HEK293T (cell line): ENCODE data around the gene PAFAH2.
"Not testable (repeated sequence)": the region's sequence is repeated elsewhere in the genome, so short reads cannot be mapped to it uniquely, and the experiment has no call there.

Experiments used
- CTCF ChIA-PET: fragments of 350-600 bp; formaldehyde crosslinking; extraction: SDS; loops from one replicate; lab custom pipeline; 2021; ENCODE audit warnings: antibody characterized with exemption, inconsistent platforms; lab: Yijun Ruan, JAX
- POLR2A ChIA-PET: fragments of 350-600 bp; formaldehyde crosslinking; extraction: SDS; loops from one replicate; lab custom pipeline; 2020; ENCODE audit warnings: antibody characterized with exemption, inconsistent platforms; lab: Yijun Ruan, JAX
- DNase-seq: peaks from one replicate; pipeline ENCODE4 v3.0.0; 2012; ENCODE audit warnings: mixed read lengths; ENCODE audit errors: extremely low spot score
- ARNT ChIP-seq: fragments of 450-650 bp; IDR thresholded peaks from 2 replicates; pipeline ENCODE4 v1.6.1; 2017; ENCODE audit warnings: mild to moderate bottlenecking
- BHLHE40 ChIP-seq: fragments of 450-650 bp; IDR thresholded peaks from 2 replicates; pipeline ENCODE4 v1.6.1; 2016; ENCODE audit warnings: mild to moderate bottlenecking, moderate library complexity, borderline replicate concordance
- CTBP1 ChIP-seq: fragments of 450-650 bp; IDR thresholded peaks from 2 replicates; pipeline ENCODE4 v1.6.1; 2016; ENCODE audit warnings: borderline replicate concordance
- ELF4 ChIP-seq: fragments of 450-650 bp; IDR thresholded peaks from 2 replicates; pipeline ENCODE4 v1.6.1; 2017; ENCODE audit warnings: antibody characterized with exemption
- FOXA1 ChIP-seq: fragments of 450-650 bp; IDR thresholded peaks from 2 replicates; pipeline ENCODE4 v1.6.1; 2016; ENCODE audit warnings: mild to moderate bottlenecking
- FOXK2 ChIP-seq: fragments of 450-650 bp; IDR thresholded peaks from 2 replicates; pipeline ENCODE4 v1.6.1; 2016; ENCODE audit warnings: mild to moderate bottlenecking
- FOXM1 ChIP-seq: fragments of 450-650 bp; IDR thresholded peaks from 2 replicates; pipeline ENCODE4 v1.6.1; 2017; ENCODE audit warnings: mild to moderate bottlenecking, borderline replicate concordance
- HDGF ChIP-seq: fragments of 450-650 bp; IDR thresholded peaks from 2 replicates; pipeline ENCODE4 v1.6.1; 2017; ENCODE audit warnings: antibody characterized with exemption, borderline replicate concordance
- L3MBTL2 ChIP-seq: fragments of 450-650 bp; conservative IDR thresholded peaks from 2 replicates; pipeline ENCODE4 v1.6.1; 2016; ENCODE audit warnings: mild to moderate bottlenecking
- LEF1 ChIP-seq: fragments of 450-650 bp; IDR thresholded peaks from 2 replicates; pipeline ENCODE4 v1.6.1; 2017; ENCODE audit warnings: mild to moderate bottlenecking, borderline replicate concordance
- NFRKB ChIP-seq: fragments of 450-650 bp; IDR thresholded peaks from 2 replicates; pipeline ENCODE4 v1.6.1; 2016; ENCODE audit warnings: mild to moderate bottlenecking, moderate library complexity
- SP1 ChIP-seq: fragments of 450-650 bp; IDR thresholded peaks from 2 replicates; pipeline ENCODE4 v1.6.1; 2017
- SUZ12 ChIP-seq: fragments of 450-650 bp; IDR thresholded peaks from 2 replicates; pipeline ENCODE4 v1.6.1; 2016; ENCODE audit warnings: mild to moderate bottlenecking
- TARDBP ChIP-seq: fragments of 450-650 bp; IDR thresholded peaks from 2 replicates; pipeline ENCODE4 v1.6.1; 2016
- ZNF384 ChIP-seq: fragments of 450-650 bp; IDR thresholded peaks from 2 replicates; pipeline ENCODE4 v1.6.1; 2016
- TF ChIP-seq, protein P1 (sequence below): fragments of 450-650 bp; IDR thresholded peaks from 2 replicates; pipeline ENCODE4 v1.6.1; 2016

Gene PAFAH2

DNA sequence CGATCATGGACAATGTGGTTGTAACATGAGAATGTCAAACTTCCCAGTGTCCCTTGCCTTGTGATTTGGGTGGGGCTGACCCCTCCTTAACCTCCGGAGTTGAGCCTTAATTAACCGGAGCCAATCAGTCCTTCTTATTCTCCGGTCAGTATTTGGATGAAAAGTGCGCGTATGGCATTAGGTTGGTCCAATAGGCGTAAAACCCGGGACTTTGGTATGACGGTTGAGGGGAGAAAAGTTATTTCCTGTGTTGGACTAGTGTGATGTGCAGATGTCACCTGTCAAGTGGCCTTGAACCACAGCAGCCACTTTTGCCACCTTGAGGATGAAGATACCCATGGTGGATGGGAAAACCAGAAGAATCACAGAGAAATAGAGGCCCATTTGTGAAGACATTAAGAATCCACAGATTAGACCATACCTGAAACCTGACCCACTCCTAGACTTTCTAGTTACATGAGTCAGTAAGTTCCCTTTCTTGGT, 5.1 kb downstream of the PAFAH2 start:
- CTCF ChIA-PET: no interaction called here
- TF ChIP-seq SUZ12: no peak
- no peak for TF ChIP-seq HDGF
- TF ChIP-seq FOXK2: no peak
- no peak for TF ChIP-seq FOXA1
- no peak for TF ChIP-seq ELF4
- POLR2A ChIA-PET: no interaction called here
- no peak for DNase-seq

DNA sequence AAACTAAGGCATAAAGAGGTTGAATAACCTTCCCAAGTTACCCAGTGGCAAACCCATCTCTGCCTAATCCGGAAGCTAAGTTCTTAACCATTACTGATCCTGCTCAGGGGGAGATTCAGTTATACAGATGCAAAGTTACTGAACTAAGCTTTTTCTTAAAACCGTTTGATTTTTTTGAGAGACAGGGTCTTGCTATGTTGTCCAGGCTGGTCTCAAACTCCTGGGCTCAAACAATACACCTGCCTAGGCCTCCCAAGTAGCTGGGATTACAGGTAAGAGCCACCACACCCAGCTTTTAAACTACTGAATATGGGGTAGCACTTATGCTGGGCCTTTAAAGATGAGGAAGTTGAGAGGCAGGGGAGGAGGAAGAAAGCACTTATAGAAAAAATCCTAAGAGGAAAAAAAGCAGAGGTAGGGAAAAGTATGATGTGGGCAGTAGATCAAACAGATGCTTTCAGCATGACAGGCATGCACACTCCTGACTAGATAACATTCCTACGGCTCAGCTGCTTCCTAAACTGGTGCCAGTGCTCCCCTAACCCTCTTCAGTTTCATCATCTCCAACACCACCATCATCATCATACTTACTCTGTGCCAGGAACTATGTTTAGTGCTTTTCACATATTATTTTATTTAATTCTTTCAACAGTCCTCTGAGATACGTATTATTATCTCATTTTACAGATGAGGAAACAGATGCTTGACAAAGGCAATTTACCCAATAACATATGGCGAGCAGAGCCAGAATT, 5.8 kb downstream of the PAFAH2 start:
- DNase-seq: no peak
- ChIA-PET POLR2A (no interaction called here), CTCF (no interaction called here)
- TF ChIP-seq L3MBTL2: no peak
- TF ChIP-seq SP1: no peak
- no peak for TF ChIP-seq FOXM1
- TF ChIP-seq ELF4: no peak
- no peak for TF ChIP-seq ZNF384
- TF ChIP-seq FOXA1: no peak
- no peak for TF ChIP-seq HDGF
- no peak for TF ChIP-seq ARNT
- no peak for TF ChIP-seq CTBP1
- TF ChIP-seq FOXK2: no peak
- TF ChIP-seq SUZ12: no peak
- TF ChIP-seq TARDBP: no peak
- TF ChIP-seq BHLHE40: no peak
- TF ChIP-seq, protein P1, sequence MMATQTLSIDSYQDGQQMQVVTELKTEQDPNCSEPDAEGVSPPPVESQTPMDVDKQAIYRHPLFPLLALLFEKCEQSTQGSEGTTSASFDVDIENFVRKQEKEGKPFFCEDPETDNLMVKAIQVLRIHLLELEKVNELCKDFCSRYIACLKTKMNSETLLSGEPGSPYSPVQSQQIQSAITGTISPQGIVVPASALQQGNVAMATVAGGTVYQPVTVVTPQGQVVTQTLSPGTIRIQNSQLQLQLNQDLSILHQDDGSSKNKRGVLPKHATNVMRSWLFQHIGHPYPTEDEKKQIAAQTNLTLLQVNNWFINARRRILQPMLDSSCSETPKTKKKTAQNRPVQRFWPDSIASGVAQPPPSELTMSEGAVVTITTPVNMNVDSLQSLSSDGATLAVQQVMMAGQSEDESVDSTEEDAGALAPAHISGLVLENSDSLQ: no peak
- TF ChIP-seq LEF1: no peak
- TF ChIP-seq NFRKB: no peak

DNA sequence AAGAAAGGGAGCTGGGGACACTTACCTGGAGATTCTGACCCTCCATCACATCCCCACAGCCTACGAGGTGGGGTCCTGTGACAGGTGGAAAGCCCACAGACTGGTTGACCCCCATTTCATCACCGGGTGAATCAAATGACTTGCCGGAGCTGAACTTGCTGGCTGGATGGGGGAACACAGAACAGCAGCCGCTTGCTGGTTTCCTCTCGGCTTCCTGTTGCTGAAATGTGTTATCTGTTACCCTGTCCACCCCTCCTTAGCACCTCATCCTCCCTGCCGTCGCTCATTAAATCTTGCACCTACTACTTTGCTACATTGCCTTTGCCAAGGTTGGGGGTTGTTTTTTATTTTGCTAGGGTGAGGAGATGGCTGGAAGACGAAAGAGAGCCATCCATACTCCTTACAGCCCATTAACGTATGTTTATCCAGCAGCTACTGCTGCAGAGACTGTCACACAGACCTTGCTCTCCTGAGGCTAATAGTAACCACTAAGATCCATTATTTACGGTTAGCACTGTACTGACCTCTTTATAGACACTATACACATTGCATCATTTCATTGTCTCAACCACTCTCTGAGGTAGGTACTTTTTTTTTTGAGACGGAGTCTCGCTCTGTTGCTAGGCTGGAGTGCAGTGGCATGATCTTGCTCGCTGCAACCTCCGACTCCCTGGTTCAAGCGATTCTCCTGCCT, 7.0 kb downstream of the PAFAH2 start:
- TF ChIP-seq SP1 (no peak), L3MBTL2 (no peak), HDGF (no peak), ZNF384 (no peak), NFRKB (no peak), TARDBP (no peak), FOXA1 (no peak), FOXK2 (no peak)
- TF ChIP-seq, protein P1: no peak
- ChIA-PET CTCF (no interaction called here), POLR2A (no interaction called here)
- DNase-seq: no peak

DNA sequence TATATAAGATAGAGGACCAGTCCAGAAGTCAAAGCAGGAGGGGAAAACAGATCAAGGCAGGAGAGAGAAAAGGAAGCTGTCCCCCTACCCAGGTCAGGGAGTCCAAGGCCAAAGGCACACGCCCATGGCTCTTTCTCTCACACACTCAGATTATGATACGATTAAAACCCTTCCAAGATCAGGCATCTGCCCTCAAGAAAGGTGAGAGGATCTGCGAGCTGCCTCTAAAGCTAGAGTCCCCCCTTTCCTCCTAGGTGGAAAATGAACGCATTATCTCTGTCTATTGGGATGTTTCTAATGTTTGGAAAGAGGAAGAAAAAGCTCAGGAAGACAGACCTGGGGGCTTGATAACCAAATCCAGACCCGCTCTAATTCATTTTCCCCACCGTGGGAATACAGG, 7.6 kb downstream of the PAFAH2 start:
- ChIA-PET CTCF (interaction anchor here (1.6 kb wide), 1 partner anchor 7 kb away, joined by 3 read pairs; the partner anchor contains the start of gene PAFAH2), POLR2A (interaction anchor here (1.0 kb wide), 1 partner anchor 8 kb away, joined by 3 read pairs; the partner anchor contains the start of gene PAFAH2)
- TF ChIP-seq CTBP1: no peak
- no peak for TF ChIP-seq ELF4
- no peak for DNase-seq

DNA sequence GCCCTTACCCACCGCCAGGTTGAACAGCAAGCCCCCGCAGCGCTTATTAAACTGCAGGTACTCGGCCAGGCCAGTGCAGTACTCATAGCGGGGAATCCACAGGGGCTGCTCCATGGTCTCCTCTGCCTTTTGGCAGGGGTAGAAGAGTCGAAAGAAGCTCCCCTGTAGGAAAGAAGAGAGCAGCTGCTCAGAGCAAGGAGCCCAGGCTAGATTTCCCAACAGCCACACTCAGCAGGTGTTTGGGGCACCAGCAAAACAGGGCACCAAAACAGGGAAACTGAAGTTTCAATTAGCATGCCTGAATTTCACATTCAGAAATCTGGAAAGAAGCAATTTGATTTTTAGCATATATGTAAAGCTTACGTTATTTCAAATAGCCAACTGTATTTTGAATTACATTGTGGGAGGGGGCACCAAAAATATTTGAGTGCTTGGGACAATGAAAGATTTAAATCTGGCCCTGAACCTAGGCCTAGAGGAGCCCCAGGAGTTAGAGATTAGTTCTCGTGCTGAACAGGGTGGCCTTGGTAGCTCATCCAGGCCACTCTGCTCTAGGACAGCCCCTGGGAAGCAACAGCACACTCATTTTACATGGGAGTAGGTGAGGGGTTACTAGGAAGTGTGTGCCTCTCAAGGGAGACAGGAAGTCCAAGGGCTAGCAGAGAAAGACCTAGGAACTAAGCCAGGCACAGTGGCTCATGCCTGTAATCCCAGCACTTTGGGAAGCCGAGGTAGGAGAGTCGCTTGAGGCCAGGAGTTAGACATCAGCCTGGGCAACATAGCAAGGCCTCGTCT, 8.2 kb downstream of the PAFAH2 start:
- DNase-seq: no peak
- ChIA-PET CTCF (interaction anchor here (1.6 kb wide), 1 partner anchor 8 kb away, joined by 3 read pairs; the partner anchor contains the start of gene PAFAH2), POLR2A (interaction anchor here (1.0 kb wide), 1 partner anchor 8 kb away, joined by 3 read pairs; the partner anchor contains the start of gene PAFAH2)
- TF ChIP-seq ZNF384: no peak

DNA sequence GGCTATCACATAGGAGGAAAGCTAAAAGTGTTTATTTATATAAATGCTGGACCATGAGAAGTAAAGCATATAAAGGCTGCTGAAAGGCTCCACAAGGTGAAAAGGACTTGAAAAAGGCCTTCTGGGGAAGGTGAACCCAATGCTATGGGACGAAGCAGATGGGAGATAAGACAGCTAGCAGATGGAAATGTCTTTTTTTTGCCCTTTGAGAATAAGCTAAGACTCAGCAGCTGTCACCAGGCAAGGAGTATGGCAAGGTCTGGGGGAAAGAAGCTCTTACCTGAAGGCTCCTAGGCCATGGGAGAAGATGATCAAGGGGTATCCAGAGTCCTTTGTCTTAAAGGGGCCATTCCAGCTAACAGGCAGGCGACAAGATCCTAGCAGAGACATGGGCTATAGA, 9.9 kb downstream of the PAFAH2 start:
- POLR2A ChIA-PET: interaction anchor here (2.5 kb wide), 1 partner anchor 10 kb away, joined by 13 read pairs; the partner anchor contains the start of gene PAFAH2
- CTCF ChIA-PET: interaction anchor here (0.6 to 1.2 kb wide), 2 partner anchors 10 to 227 kb away, joined by 3 read pairs; partner anchors contain the start of gene PAFAH2
- DNase-seq: no peak
- TF ChIP-seq FOXA1 (no peak), NFRKB (no peak), ZNF384 (no peak), SUZ12 (no peak), BHLHE40 (no peak), TARDBP (no peak), ELF4 (no peak), ARNT (no peak), L3MBTL2 (no peak), HDGF (no peak)
- TF ChIP-seq, protein P1: no peak

DNA sequence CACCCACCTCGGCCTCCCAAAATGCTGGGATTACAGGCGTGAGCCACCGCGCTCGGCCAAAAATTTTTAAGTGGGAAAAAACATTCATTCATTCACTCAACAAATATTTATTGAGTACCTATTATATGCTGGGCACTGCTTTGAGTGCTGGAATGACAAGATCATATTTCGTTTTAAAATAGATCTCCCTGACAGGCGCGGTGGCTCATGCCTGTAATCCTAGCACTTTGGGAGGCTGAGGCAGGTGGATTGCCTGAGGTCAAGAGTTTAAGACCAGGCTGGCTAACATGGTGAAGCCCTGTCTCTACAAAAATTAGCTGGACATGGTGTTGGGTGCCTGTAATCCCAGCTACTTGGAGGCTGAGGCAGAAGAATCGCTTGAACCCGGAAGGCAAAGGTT, 11.1 kb downstream of the PAFAH2 start:
- not testable (repeated sequence) for DNase-seq
- ChIA-PET POLR2A (interaction anchor here (2.5 kb wide), 1 partner anchor 11 kb away, joined by 13 read pairs; the partner anchor contains the start of gene PAFAH2), CTCF (interaction anchor here (1.2 kb wide), 1 partner anchor 11 kb away, joined by 3 read pairs; the partner anchor contains the start of gene PAFAH2)
